HepG2 (cell line): Measurements from ENCODE around the gene YPEL4. TPM values are rescaled to one million over a fixed set of nuclear protein-coding genes. Genes with fewer than 3 reads are reported as not detected.

Experiments used
- ATAC-seq: fragments of 200-7000 bp; cut with Tn5 transposase; 3 replicates; pipeline ENCODE4 v1.9.1; 2020; ENCODE audit warnings: mild to moderate bottlenecking, moderate library complexity
- BruUV-seq: library from RNA; stranded (reverse); fragments of 400-500 nt; replicated peaks from 2 replicates; lab custom pipeline; 2021; lab: Mats Ljungman, UMichigan
- CTCF ChIA-PET: fragments of 300-600 bp; formaldehyde crosslinking; extraction: SDS; loops from one replicate; lab custom pipeline; 2021; ENCODE audit warnings: low total read pairs, inconsistent platforms, low intra/inter-chr PET ratio; lab: Yijun Ruan, JAX
- POLR2A ChIA-PET: fragments of 350-600 bp; sonication (Branson Sonifier 250); formaldehyde crosslinking; loops from one replicate; lab custom pipeline; 2020; ENCODE audit warnings: antibody characterized with exemption, inconsistent platforms; lab: Yijun Ruan, JAX
- DNase-seq: peaks from one replicate; pipeline ENCODE4 v3.0.0-alpha.2; 2015; ENCODE audit warnings: low spot score
- FAIRE-seq: peaks from 3 replicates; lab custom pipeline; 2011; peaks lifted over from hg19 to GRCh38; lab: Jason Lieb, UNC
- H2AFZ ChIP-seq: one replicate; pipeline ENCODE4 v1.6.1; 2011; ENCODE audit warnings: low read length, inconsistent platforms
- H3K27ac ChIP-seq: fragments of 300-600 bp; 3 replicates; pipeline ENCODE4 v1.8.0; 2011; ENCODE audit warnings: mixed run types, mild to moderate bottlenecking, mixed read lengths, low read length, inconsistent platforms; ENCODE audit not compliant: insufficient read depth; ENCODE audit errors: extremely low read length
- H3K27me3 ChIP-seq, 2 experiments: fragments of 200-600 bp in 1 of 2; 2 replicates in 1 of 2; 3 replicates in 1 of 2; pipeline versions ENCODE4 v1.6.0 to v1.8.0; 2011; ENCODE audit warnings: low read length in 2 of 2, mild to moderate bottlenecking in 2 of 2, moderate library complexity in 2 of 2, inconsistent platforms in 1 of 2; ENCODE audit not compliant: insufficient read depth in 2 of 2, control insufficient read depth in 1 of 2
- H3K36me3 ChIP-seq, 2 experiments: fragments of 200-600 bp in 1 of 2; replicated peaks in 1 of 2; 2 replicates in 1 of 2; 3 replicates in 1 of 2; pipeline versions ENCODE4 v1.5.1 to v1.8.0; 2011; ENCODE audit warnings: low read length in 2 of 2, inconsistent platforms in 1 of 2; ENCODE audit not compliant: insufficient read depth in 2 of 2, control insufficient read depth in 1 of 2
- H3K4me1 ChIP-seq: 2 replicates; pipeline ENCODE4 v1.5.1; 2012; ENCODE audit warnings: low read length, inconsistent platforms; ENCODE audit not compliant: insufficient read depth
- H3K4me2 ChIP-seq: 2 replicates; pipeline ENCODE4 v1.6.0; 2011; ENCODE audit warnings: low read depth, low read length, inconsistent platforms
- H3K4me3 ChIP-seq, 3 experiments: fragments of 200-600 bp in 1 of 3; sonication (generic), shearing (Covaris generic) in 1 of 3; replicated peaks in 1 of 3; 2 replicates each; pipeline ENCODE4 v1.5.1; 2011 to 2016; ENCODE audit warnings: low read length in 3 of 3, inconsistent platforms in 2 of 3, low read depth in 2 of 3, mild to moderate bottlenecking in 2 of 3, control low read depth in 1 of 3, mixed read lengths in 1 of 3; ENCODE audit not compliant: insufficient read depth in 1 of 3
- H3K79me2 ChIP-seq: one replicate; pipeline ENCODE4 v1.6.1; 2011; ENCODE audit warnings: low read length, inconsistent platforms; ENCODE audit not compliant: insufficient read depth
- H3K9ac ChIP-seq: 2 replicates; pipeline ENCODE4 v1.6.0; 2011; ENCODE audit warnings: mild to moderate bottlenecking, low read depth, low read length, inconsistent platforms; ENCODE audit not compliant: insufficient read depth
- H3K9me3 ChIP-seq: 2 replicates; pipeline ENCODE4 v1.5.1; 2012; ENCODE audit warnings: mild to moderate bottlenecking, low read length
- H4K20me1 ChIP-seq: 2 replicates; pipeline ENCODE4 v1.6.0; 2011; ENCODE audit warnings: inconsistent platforms, mild to moderate bottlenecking, low read length, moderate library complexity; ENCODE audit not compliant: insufficient read depth
- AHDC1 ChIP-seq: sonication (generic); formaldehyde crosslinking; IDR thresholded peaks from 2 replicates; pipeline ENCODE4 v1.5.1; 2020; ENCODE audit warnings: mild to moderate bottlenecking, missing genetic modification reagents, borderline replicate concordance
- CBFB ChIP-seq: sonication (generic); formaldehyde crosslinking; IDR thresholded peaks from 2 replicates; pipeline ENCODE4 v1.4.0; 2020; ENCODE audit warnings: missing genetic modification reagents
- HDAC1 ChIP-seq: sonication (generic); formaldehyde crosslinking; IDR thresholded peaks from 2 replicates; pipeline ENCODE4 v1.5.1; 2020; ENCODE audit warnings: mild to moderate bottlenecking, missing genetic modification reagents
- PATZ1 ChIP-seq: sonication (generic); formaldehyde crosslinking; IDR thresholded peaks from 2 replicates; pipeline ENCODE4 v1.4.0; 2020; ENCODE audit warnings: missing genetic modification reagents
- PHF8 ChIP-seq: sonication (generic); formaldehyde crosslinking; IDR thresholded peaks from 2 replicates; pipeline ENCODE4 v1.5.0; 2020; ENCODE audit warnings: missing genetic modification reagents
- SAP130 ChIP-seq: IDR thresholded peaks from 2 replicates; pipeline ENCODE4 v1.6.1; 2016; ENCODE audit warnings: low read depth
- SRSF1 ChIP-seq: fragments of 200-400 bp; formaldehyde crosslinking; optimal IDR thresholded peaks from 2 replicates; pipeline ENCODE3; 2017; ENCODE audit warnings: mild to moderate bottlenecking, low read depth, low read length, moderate library complexity
- TEAD3 ChIP-seq: optimal IDR thresholded peaks from 2 replicates; pipeline ENCODE3; 2016; ENCODE audit warnings: borderline replicate concordance
- THRA ChIP-seq: sonication (generic); formaldehyde crosslinking; IDR thresholded peaks from 2 replicates; pipeline ENCODE4 v1.4.0; 2020; ENCODE audit warnings: missing genetic modification reagents, borderline replicate concordance
- ZBTB34 ChIP-seq: sonication (generic); formaldehyde crosslinking; IDR thresholded peaks from 2 replicates; pipeline ENCODE4 v1.8.0; 2022; ENCODE audit warnings: mild to moderate bottlenecking, missing genetic modification reagents
- ZFY ChIP-seq: sonication (generic); formaldehyde crosslinking; IDR thresholded peaks from 2 replicates; pipeline ENCODE4 v1.4.0; 2020; ENCODE audit warnings: missing genetic modification reagents
- ZNF274 ChIP-seq: sonication (generic); formaldehyde crosslinking; IDR thresholded peaks from 2 replicates; pipeline ENCODE4 v1.5.1; 2020; ENCODE audit warnings: mild to moderate bottlenecking, missing genetic modification reagents
- ZNF546 ChIP-seq: sonication (generic); formaldehyde crosslinking; conservative IDR thresholded peaks from 2 replicates; pipeline ENCODE4 v1.8.1; 2023; ENCODE audit warnings: mild to moderate bottlenecking, missing genetic modification reagents
- ZNF775 ChIP-seq: sonication (generic); formaldehyde crosslinking; IDR thresholded peaks from 2 replicates; pipeline ENCODE4 v1.4.0; 2020; ENCODE audit warnings: missing genetic modification reagents, mild to moderate bottlenecking, moderate library complexity, borderline replicate concordance
- WGBS: methylation state at CpG from one replicate; pipeline ENCODE4 v1.1.6; 2017; ENCODE audit warnings: low lambda C conversion rate; 5-methylcytosine and 5-hydroxymethylcytosine counted together
- in situ Hi-C: cut with HindIII; loops from 2 replicates; pipeline ENCODE4 v1.10.0; 2017; ENCODE audit warnings: low pct_unique_long_range_greater_than_20kb; ENCODE audit not compliant: extremely low pct_ligation_motif_present
- intact Hi-C: fragments of 100-400 bp; cut with micrococcal nuclease; formaldehyde crosslinking; loops from one replicate; pipeline ENCODE4 v1.10.0; 2022; ENCODE audit not compliant: unreplicated experiment
- polyA plus RNA-seq, 8 experiments: library from polyadenylated mRNA; depleted of rRNA in 3 of 8; stranded (reverse) in 7 of 8; unstranded in 1 of 8; fragments of >200 nt; fragmentation: Illumina TruSeq in 4 of 8; extraction: Trizol in 4 of 8; gene quantifications; 2 replicates each; pipeline versions ENCODE4 v1.2.1 to v1.2.3, GENCODE V29; 2011 to 2016; ENCODE audit warnings: low read depth in 4 of 8, missing spikeins in 1 of 8, mixed read lengths in 1 of 8; ENCODE audit not compliant: insufficient read depth in 1 of 8
- total RNA-seq, 5 experiments: library from RNA; depleted of rRNA; stranded (reverse); fragments of >200 nt; fragmentation: Illumina TruSeq; extraction: Trizol; gene quantifications; 2 replicates each; pipeline ENCODE4 v1.2.3, GENCODE V29; 2016; ENCODE audit warnings: low read depth in 1 of 5

The YPEL4 gene
- total and polyA plus RNA-seq, 2 of the 13 experiments (the other 11 are each of a cell fraction or from before 2014, with no cell fraction given), result 0.04 TPM; not detected in 1

- Histone ChIP-seq H3K4me1 (peaks cover 44% of the 10 kb centered on the region), H3K9ac (peak within 1 kb of the TSS; percentile 29; the same call in 1 of the 2 replicates), H3K27me3 (peaks cover 0 to 9% of the 10 kb centered on the region in 2 experiments; a peak in 2 of 5 replicates), H2AFZ (no peak within 1 kb of the TSS), H3K4me2 (peak within 1 kb of the TSS; percentile 89), H3K27ac (no peak within 1 kb of the TSS), H3K4me3 (peak within 1 kb of the TSS; percentile 57 to 68 (median 58)), H4K20me1 (no peaks in the 10 kb centered on the region), H3K9me3 (no peaks in the 10 kb centered on the region), H3K79me2 (no peaks in the 10 kb centered on the region), H3K36me3 (no peaks in the 10 kb centered on the region)
- BruUV-seq, result no TSS peak
- WGBS, result 2% methylated on average over 8 of the region's 10 CpGs
- intact Hi-C loops (loop anchor here (5.0 kb wide), 1 partner anchor 35 kb away; no protein-coding TSS in a partner anchor), in situ Hi-C loops (no loop called here)
- ChIA-PET POLR2A (interaction anchor here (1.0 to 3.5 kb wide), 9 partner anchors 10 to 262 kb away, joined by 3 to 33 read pairs (median 4); partner anchors contain the start of genes SSRP1 and UBE2L6), CTCF (no interaction called here)
- ATAC-seq (peak; percentile 61), FAIRE-seq (no peak), DNase-seq (no peak)
- TF ChIP-seq THRA (CRISPR knock-in tag), result 0 out of 2 replicates have a peak, but pooled peaks have one; percentile 32
- TF ChIP-seq AHDC1 (CRISPR knock-in tag), result no peak
- TF ChIP-seq ZNF775, result no peak
- peak; percentile 25 for TF ChIP-seq TEAD3
- peak; percentile 87 for TF ChIP-seq PATZ1 (CRISPR knock-in tag)
- TF ChIP-seq ZFY (CRISPR knock-in tag), result 0 out of 2 replicates have a peak, but pooled peaks have one; percentile 28
- no peak for TF ChIP-seq ZNF274 (CRISPR knock-in tag)
- no peak for TF ChIP-seq CBFB (CRISPR knock-in tag)
- TF ChIP-seq ZBTB34 (CRISPR knock-in tag), result no peak
- no peak for TF ChIP-seq ZNF546 (CRISPR knock-in tag)
- 0 out of 2 replicates have a peak, but pooled peaks have one; percentile 12 for TF ChIP-seq HDAC1
- TF ChIP-seq PHF8, result no peak
- peak; percentile 44 for TF ChIP-seq SRSF1
- TF ChIP-seq SAP130, result peak; percentile 10; the same call in 1 of the 2 replicates
Observed at GRCh38 chr11:57597461-57597915, 52.2 kb downstream of the YPEL4 start, which contains the start of gene SERPING1. TSS of gene SERPING1 (plus strand) at chr11:57597685. CDS start at chr11:57598271, 586 bp downstream.
